IPS-18c (cell line): ENCODE results near the gene TIMM10.
"Not testable (repeated sequence)": the region's sequence is repeated elsewhere in the genome, so short reads cannot be mapped to it uniquely, and the experiment has no call there.

ENCODE experiments used
- H3K4me3 ChIP-seq: 2 replicates; pipeline ENCODE4 v1.7.0; 2013; ENCODE audit warnings: low read depth, mild to moderate bottlenecking, low read length, moderate library complexity; ENCODE audit not compliant: insufficient read depth
- H3K9me3 ChIP-seq: one replicate; pipeline ENCODE4 v1.6.1; 2013; ENCODE audit warnings: mild to moderate bottlenecking, low read length, moderate library complexity; ENCODE audit not compliant: control insufficient read depth, insufficient read depth

The TIMM10 gene

DNA sequence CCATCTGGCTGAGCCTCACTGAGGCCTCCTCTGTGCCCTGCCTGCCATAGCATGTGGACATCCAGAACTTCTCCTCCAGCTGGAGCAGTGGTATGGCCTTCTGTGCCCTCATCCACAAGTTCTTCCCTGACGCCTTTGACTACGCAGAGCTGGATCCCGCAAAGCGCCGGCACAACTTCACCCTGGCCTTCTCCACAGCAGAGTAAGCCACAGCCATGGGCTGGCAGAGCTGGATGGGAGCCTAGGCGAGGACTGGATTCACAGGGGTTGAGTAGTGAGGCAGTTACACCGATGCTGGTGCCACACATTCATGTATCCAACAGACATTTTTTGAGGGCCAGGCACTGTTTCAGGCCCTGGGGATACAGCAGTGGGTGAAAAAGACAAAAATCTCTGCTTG, 15.9 kb upstream of the TIMM10 start:
- Histone ChIP-seq H3K9me3 (no peaks in the 10 kb centered on the region), H3K4me3 (no peak overlapping the region)

DNA sequence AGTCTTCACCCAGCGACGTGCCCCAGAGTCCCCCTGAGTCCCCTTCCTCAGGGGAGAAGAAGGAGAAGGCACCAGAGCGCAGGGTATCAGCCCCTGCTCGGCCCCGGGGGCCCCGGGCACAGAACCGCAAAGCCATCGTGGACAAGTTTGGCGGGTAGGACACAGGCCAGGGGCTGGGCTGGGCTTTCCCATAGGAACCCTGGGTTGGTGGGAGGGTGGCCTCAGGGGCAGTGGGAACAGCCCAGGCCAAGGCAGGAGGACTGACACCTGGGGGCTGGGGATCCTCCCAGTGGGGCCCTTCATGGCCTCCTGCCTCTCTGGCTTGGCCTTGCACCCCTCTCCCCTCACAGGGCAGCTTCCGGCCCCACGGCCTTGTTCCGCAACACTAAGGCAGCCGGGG, 15.3 kb upstream of the TIMM10 start:
- no peaks in the 10 kb centered on the region for H3K9me3 ChIP-seq

DNA sequence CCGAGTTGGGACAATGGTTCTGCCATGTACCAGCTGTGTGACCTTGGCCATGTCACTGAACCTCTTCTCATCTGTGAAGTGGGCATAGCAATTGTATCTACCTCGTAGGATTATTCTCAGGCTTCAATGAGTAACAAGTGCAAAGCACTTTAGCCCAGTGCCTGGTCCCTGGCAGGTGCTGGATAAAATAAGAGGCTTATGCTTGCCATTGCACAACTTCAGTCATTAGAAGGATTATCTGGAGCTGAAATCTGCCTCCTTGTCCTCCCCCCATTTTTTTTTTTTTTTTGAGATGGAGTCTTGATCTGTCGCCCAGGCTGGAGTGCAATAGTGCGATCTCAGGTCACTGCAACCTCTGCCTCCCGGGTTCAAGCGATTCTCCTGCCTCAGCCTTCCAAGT, 14.0 kb upstream of the TIMM10 start:
- no peaks in the 10 kb centered on the region for H3K9me3 ChIP-seq
- H3K4me3 ChIP-seq, result no peak overlapping the region

More for the DNA sequence above, 15.3 kb upstream of the TIMM10 start:
- H3K4me3 ChIP-seq, result no peak overlapping the region

DNA sequence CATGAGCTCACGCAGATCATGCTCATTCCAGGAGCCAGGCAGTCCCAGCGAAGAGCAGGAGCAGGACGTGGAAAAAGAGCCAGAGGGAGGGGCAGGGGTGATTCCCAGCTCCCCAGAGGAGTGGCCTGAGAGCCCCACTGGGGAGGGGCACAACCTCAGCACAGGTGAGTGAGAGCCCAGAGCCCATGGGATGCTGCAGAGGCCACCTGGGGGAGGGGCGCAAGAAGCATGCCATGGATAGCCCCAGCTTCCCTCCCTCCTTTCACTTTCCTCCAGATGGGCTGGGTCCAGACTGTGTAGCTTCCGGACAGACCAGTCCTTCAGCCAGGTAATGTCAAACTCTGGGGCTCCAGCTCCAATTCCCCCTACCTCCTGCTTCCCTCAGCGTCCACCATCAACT, 13.0 kb upstream of the TIMM10 start:
- Histone ChIP-seq H3K9me3 (no peaks in the 10 kb centered on the region), H3K4me3 (no peak overlapping the region)

DNA sequence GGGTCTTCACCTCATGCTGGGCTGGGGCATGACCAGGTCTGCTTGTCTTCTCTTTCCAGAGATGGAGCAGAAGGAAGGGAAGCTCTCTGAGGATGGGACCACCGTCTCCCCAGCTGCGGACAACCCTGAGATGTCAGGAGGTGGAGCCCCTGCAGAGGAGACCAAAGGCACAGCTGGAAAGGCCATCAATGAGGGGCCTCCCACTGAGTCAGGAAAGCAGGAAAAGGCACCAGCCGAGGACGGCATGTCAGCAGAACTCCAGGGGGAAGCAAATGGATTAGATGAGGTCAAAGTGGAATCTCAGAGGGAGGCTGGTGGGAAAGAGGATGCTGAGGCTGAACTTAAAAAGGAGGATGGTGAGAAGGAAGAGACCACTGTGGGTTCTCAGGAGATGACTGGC, 12.0 kb upstream of the TIMM10 start:
- Histone ChIP-seq H3K9me3 (no peaks in the 10 kb centered on the region), H3K4me3 (no peak overlapping the region)

DNA sequence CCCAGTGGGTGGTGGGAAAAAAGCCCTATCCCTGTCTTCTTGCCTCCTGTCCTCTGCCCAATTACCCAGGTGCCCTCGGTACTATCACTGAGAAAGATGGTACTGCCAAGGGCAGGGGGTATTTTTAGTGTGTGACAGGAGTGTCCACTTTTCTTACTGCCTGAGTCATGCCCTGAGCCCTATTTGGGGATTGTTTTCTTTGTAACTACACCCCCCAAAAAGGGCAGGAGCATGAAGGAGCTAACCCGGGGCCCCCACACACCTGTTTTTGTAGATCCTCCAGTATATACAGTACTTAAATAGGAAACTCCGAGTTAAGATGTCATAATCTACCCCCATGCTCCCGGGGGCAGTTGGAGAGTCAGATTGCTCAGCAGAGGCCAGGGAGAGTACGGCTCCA, 10.6 kb upstream of the TIMM10 start:
- Histone ChIP-seq H3K9me3 (no peaks in the 10 kb centered on the region), H3K4me3 (no peak overlapping the region)

DNA sequence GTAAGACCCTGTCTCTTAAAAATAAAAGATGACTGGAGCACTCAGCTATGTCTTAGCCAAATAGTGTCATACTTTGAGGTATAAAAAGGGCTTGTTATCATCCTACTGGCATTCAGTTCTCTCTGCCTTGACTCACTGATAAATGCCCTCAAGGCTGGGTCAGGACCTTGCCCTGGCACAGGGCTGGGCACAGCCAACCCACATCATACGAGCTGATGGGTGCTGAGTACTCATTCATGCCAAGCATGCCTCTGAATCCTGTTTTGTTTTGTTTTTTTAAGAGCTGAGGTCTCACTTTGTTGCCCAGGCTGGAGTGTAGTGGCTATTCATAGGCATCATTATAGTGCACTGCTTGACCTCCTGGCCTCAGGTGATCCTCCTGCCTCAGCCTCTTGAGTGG, 8.8 kb upstream of the TIMM10 start:
- no peaks in the 10 kb centered on the region for H3K9me3 ChIP-seq
- no peak overlapping the region for H3K4me3 ChIP-seq

DNA sequence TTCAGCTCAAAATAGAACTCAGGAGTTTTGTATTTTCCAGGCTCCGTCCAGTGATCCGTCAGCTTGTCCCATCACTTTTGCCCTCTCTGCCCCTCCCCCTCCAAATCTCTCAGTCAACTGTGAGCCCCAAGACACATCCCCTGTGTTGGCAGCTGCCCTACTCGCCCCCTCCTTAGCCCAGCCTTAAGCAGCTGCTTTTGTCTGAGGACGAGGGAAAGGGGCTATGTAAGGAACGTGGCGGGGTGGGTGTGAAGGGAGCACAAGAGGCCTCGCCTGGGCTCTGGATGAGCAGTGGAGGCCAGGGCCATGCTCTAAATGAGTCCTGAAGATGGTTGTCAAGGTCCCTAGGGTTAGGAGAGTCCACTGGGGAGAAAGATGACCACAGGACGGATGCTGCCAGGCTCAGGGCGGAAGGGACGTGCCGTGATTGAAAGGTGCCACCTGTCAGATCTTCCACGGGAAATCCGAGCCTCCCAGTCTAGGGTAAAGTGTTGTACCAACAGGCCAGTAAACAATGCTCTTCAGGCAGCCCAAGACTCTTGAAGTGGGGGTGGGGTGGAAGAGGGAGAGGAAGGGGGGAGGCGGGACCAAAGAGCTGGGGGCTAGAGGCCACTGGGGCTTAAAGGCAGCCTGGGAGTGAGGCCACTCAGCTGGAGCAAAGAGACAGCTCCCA, 6.5 kb upstream of the TIMM10 start, which contains the start of gene SMTNL1:
Gene SMTNL1, plus strand, starts transcription at position 649 of the 673 bp plus-strand sequence. CDS start 5,048 bp downstream, outside the sequence.
- no peak within 1 kb of the TSS for H3K4me3 ChIP-seq
- no peaks in the 10 kb centered on the region for H3K9me3 ChIP-seq

DNA sequence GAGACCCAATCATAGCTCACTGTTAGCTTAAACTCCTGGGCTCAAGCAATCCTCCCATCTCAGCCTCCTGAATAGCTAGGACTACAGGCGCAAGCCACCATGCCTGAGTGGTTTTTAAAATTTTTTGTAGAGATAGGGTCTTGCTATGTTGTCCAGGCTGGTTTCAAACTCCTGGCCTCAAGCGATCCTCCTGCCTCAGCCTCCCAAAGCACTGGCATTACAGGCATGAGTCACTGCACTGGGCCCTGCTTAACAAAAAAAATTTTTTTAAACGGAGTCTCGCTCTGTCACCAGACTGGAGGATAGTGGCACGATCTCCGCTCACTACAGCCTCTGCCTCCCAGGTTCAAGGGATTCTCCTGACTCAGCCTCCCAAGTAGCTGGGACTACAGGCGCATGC, 3.9 kb upstream of the TIMM10 start:
- not testable (repeated sequence) for H3K4me3 ChIP-seq, H3K9me3 ChIP-seq

DNA sequence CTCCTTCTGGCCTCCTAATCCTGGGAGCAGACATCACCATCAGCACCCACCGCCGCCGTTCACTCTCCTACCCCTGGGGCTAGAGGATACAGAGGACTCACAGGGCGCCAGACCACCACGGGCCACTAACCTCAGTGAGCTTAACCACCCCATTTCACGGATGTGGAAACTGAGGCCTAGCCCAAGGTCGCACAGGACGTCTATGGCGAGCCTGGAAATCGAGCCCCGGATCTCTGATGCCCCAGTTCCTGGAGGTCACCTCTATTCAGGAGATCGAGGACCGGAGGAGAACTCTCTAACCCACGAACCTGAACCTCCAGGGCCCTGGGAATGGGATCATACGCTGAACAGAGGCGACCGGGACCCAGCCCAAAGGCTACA, 349 bp downstream of the TIMM10 start:
- no peaks in the 10 kb centered on the region for H3K9me3 ChIP-seq

DNA sequence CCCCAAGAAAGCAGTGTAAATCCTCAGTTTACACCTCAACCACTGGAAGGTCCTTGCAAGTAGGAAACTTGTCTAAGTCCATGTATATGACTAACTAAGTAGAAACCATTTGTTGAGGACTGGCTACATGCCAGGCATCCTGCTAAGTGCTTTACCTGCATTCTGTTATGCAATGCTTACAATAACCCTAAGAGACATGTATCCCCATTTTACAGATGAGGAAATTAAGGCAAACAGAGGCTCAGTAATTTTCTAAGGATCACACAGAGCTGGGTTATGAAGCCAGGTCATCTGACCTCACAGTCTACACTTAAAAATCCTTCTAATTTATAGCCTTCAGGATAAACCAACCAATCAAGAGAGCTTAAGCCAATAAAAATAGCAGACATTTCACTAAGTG, 1.5 kb downstream of the TIMM10 start:
- H3K4me3 ChIP-seq, result no peak overlapping the region
- no peaks in the 10 kb centered on the region for H3K9me3 ChIP-seq

More for the DNA sequence above, 349 bp downstream of the TIMM10 start:
- H3K4me3 ChIP-seq, result peak overlapping the region; percentile 88

DNA sequence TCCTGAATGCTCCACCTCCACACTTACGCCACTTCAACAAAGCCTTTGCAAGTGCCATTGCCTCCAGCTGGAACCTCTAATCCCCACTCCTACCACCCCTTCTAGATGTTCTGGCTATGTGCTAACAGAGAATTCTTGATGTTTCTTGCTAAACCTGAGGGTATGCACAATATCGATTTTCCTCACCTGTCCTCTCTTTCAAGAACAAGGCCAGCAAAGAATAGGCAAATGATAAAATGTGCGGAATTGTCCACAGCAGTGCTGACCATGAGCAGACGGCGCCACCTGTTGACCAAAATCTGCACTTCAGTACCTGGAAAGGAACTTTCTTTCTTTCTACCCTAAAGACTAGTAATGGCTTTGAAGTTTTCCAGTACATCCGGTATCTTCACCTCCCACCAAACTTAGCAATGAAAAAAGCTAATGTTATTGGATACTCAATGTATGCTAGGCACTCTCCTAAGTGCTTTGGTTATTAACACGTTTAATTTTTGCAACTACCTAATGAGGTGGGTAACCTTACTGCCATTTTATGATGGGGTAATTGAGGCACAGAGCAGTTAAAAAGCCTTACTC, 3.4 kb downstream of the TIMM10 start:
- Histone ChIP-seq H3K9me3 (no peaks in the 10 kb centered on the region), H3K4me3 (no peak overlapping the region)

DNA sequence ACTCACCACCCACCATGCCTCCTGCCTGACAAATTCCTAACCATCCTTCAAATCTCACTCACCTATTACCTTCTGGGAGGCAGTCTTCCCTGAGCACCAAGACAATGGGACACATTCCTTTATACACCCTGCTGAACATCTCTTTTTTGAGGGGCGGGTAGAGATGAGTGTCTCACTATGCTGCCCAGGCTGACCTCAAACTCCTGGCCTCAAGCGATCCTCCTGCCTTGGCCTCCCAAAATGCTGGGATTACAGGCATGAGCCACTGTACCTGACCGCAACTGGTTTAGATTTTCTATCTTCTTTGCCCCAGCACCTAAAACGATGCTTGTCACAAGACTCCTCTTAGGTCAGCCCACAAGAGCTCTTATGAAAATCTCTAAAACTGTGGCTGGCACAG, 7.1 kb downstream of the TIMM10 start:
- Histone ChIP-seq H3K9me3 (no peaks in the 10 kb centered on the region), H3K4me3 (no peak overlapping the region)

DNA sequence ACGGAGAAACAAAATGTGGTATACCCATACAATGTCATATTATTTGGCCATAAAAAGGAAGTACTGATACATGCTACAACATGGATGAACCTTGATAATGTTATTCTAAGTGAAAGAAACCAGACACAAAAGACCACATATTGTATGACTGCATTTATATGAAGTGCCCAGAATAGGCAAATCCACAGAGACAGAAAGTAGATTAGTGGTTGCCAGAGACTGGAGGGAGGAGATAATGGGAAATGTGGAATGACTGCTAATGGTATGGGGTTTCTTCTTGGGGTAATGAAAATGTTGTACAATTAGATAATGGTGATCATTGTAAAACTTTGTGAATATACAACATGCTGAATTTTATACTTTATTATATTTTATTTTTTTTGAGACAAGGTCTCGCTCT, 9.4 kb downstream of the TIMM10 start:
- no peaks in the 10 kb centered on the region for H3K9me3 ChIP-seq
- H3K4me3 ChIP-seq, result no peak overlapping the region

DNA sequence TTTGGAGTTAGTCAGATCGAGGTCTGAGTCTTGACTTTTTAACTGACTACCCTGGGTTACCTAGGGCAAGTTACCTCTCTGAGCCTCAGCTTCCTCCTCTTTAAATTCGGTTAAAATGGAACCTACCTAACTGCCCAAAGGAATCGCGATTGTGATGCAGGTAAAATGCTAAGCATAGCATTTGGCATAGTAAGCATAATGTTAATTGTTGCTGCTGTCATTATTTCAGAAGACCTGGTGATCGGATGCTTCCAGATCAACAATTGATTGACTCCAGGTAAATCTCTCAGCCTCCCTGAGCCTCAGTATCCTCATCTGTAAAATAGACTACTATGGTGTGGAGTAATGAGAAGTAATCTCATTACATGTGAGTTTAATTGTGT, 14.5 kb downstream of the TIMM10 start:
- Histone ChIP-seq H3K9me3 (no peaks in the 10 kb centered on the region), H3K4me3 (peak overlapping the region; percentile 78)

DNA sequence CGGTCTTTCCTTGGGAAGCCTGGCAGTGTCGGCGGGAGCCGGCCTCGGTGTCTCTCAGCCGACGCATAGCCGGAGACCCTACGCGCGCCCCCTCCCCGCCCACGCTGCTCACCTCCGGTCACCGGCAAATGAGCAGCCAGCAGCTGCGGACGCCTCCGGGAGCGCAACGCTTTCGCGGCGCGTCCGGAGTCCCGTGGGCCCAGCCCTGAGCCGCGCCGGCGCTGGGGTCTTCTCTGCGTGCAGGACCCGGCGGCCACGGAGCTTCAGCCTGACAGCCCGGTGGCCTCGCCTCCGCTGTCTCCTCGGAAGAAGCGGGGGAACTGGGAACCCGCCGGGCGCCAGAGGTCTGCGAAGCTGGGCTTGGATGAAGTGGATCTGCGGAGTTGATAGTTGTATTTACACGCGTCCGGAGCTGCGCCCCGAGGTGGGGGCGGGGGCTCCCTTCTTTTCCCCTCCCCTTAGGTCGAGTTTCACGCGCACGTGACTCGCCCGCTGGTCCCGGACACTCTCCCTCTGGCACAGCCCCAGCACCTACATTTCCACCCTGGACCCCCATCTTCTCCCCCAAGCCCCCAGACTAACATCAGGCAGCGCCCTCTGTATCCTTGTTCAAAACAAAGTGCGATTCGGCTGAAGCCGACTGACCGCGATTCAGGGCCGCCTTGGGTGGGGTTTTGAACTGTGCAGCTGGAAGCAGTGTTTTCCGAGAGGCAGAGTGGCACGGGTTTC, 15.1 kb downstream of the TIMM10 start, which contains the start of gene SLC43A1:
Gene SLC43A1, minus strand, starts transcription at position 371 of the 729 bp plus-strand sequence. CDS start 1,591 bp downstream, outside the sequence.
- H3K9me3 ChIP-seq, result no peaks in the 10 kb centered on the region
- H3K4me3 ChIP-seq, result peak within 1 kb of the TSS; percentile 78

DNA sequence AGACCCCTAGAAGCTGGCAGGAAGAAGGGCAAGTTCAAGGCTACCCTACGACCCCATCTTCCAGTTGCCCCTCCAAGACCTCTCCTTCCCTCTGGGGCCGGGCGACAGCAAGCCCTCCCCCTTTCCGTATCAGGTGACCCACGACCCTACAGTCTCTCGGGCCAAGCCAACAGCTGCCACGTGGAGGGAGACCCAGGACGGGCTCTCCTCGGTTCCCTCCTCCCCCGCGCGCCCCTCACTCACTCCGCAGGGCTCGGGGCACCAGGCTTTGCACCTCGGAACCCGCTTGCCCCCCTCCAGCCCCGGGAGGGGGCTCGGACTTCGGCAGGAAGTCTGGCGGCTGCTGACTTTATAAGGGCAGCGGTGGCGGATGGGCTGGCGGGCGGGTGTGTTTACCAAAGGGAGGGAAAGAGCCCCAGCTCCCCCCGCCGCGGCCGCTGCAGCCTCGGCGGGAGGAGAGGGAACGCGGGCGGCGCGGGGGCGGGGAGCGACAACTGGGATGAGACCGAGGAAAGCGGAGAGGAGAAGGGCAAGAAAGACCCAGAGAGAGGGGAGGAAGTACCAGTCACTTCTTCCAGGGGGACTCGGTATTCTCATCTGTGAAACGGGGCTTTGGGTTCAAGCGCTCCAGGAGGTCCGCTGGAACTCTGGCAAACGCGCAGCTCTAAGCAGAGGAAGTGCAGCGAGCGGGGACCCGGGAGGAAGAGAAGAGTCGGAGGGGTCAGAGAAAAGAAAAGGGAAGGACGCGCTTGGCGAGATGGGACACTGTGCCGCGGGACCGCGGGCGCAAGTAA, 15.8 kb downstream of the TIMM10 start:
- H3K9me3 ChIP-seq, result no peaks in the 10 kb centered on the region
- H3K4me3 ChIP-seq, result peak overlapping the region; percentile 78
